Kidney epithelial cell (primary cell): ENCODE results near the gene CIB2. TPM values are rescaled to one million over a fixed set of nuclear protein-coding genes. Genes with fewer than 3 reads are reported as not detected.
"Not testable (repeated sequence)": the region's sequence is repeated elsewhere in the genome, so short reads cannot be mapped to it uniquely, and the experiment has no call there.

ENCODE experiments used
- DNase-seq: peaks from one replicate; pipeline ENCODE4 v3.0.0-alpha.2; 2010; ENCODE audit warnings: low read depth
- H3K27me3 ChIP-seq: 2 replicates; pipeline ENCODE4 v1.6.0; 2011; ENCODE audit warnings: low read length; ENCODE audit not compliant: control insufficient read depth, insufficient read depth
- H3K36me3 ChIP-seq: 2 replicates; pipeline ENCODE4 v1.5.1; 2011; ENCODE audit warnings: low read length; ENCODE audit not compliant: control insufficient read depth, insufficient read depth
- H3K4me3 ChIP-seq: 2 replicates; pipeline ENCODE4 v1.5.1; 2011; ENCODE audit warnings: low read depth, mild to moderate bottlenecking, control low read depth, low read length
- total RNA-seq: library from RNA; depleted of rRNA; stranded (reverse); fragments of >200 nt; gene quantifications from 2 replicates; pipeline ENCODE4 v1.2.3, GENCODE V29; 2015
- TF ChIP-seq, protein P1 (sequence below): IDR thresholded peaks from 2 replicates; pipeline ENCODE4 v1.5.1; 2011; ENCODE audit warnings: mild to moderate bottlenecking, moderate library complexity, low read length, control low read depth, inconsistent platforms; ENCODE audit not compliant: insufficient read depth, poor library complexity, severe bottlenecking

CIB2 gene
- total RNA-seq, 1 donor from 2014 or later = 16.3 TPM

DNA sequence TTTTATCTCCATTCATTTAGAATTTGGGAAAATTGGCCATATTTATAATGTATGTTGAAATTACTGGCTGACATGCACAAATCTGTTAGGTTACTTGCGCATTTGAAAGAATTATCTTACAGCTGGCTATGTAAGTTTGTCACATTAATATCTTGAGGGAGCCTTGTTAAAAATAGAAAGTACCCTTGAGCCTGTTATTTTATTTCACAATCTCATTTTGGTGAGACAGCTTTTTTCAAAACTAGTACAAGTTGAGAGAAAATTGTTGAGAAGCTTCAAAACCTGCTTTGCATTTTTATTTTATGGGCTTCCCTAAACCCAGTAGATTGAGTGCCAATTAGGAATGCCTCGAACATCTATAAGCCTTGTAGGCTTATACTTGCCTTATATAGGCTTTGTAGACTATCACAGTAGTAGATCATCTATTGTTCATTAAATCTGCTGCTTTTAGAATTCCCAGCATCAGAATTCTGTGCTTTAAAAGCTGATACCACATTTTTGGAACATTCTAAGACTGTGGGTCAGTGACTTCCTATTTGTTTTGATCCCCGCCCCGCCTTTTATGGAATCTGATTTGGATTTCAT lies 24.2 kb upstream of the CIB2 start:
- no peaks in the 10 kb centered on the region for H3K36me3 ChIP-seq
- no peak overlapping the region for H3K4me3 ChIP-seq
- no peaks in the 10 kb centered on the region for H3K27me3 ChIP-seq
- TF ChIP-seq, protein P1, sequence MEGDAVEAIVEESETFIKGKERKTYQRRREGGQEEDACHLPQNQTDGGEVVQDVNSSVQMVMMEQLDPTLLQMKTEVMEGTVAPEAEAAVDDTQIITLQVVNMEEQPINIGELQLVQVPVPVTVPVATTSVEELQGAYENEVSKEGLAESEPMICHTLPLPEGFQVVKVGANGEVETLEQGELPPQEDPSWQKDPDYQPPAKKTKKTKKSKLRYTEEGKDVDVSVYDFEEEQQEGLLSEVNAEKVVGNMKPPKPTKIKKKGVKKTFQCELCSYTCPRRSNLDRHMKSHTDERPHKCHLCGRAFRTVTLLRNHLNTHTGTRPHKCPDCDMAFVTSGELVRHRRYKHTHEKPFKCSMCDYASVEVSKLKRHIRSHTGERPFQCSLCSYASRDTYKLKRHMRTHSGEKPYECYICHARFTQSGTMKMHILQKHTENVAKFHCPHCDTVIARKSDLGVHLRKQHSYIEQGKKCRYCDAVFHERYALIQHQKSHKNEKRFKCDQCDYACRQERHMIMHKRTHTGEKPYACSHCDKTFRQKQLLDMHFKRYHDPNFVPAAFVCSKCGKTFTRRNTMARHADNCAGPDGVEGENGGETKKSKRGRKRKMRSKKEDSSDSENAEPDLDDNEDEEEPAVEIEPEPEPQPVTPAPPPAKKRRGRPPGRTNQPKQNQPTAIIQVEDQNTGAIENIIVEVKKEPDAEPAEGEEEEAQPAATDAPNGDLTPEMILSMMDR = no peak
- DNase-seq = no peak

- Histone ChIP-seq H3K4me3 (no peak overlapping the region), H3K36me3 (no peaks in the 10 kb centered on the region), H3K27me3 (no peaks in the 10 kb centered on the region)
- no peak for DNase-seq
- TF ChIP-seq, protein P1 = no peak
Measured at GRCh38 chr15:78154955-78155354, 23.7 kb upstream of the CIB2 start.

DNA sequence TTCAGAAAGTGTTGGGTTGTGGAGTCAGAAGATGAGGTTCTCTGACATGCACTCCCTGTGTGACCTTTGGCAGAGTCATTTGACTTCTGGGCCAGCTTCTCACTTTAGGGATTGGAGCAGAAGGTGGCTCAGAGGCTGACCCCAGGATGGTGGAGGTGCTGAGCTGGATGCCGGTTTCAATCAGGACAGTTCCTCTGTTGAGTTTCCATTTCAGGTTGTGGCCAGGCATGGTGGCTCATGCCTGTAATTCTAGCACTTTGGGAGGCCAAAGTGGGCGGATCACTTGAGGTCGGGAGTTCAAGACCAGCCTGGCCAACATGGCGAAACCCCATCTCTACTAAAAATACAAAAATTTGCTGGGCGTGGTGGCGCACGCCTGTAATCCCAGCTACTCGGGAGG lies 19.8 kb upstream of the CIB2 start:
- H3K36me3 ChIP-seq, H3K27me3 ChIP-seq, H3K4me3 ChIP-seq, DNase-seq: not testable (repeated sequence)

DNA sequence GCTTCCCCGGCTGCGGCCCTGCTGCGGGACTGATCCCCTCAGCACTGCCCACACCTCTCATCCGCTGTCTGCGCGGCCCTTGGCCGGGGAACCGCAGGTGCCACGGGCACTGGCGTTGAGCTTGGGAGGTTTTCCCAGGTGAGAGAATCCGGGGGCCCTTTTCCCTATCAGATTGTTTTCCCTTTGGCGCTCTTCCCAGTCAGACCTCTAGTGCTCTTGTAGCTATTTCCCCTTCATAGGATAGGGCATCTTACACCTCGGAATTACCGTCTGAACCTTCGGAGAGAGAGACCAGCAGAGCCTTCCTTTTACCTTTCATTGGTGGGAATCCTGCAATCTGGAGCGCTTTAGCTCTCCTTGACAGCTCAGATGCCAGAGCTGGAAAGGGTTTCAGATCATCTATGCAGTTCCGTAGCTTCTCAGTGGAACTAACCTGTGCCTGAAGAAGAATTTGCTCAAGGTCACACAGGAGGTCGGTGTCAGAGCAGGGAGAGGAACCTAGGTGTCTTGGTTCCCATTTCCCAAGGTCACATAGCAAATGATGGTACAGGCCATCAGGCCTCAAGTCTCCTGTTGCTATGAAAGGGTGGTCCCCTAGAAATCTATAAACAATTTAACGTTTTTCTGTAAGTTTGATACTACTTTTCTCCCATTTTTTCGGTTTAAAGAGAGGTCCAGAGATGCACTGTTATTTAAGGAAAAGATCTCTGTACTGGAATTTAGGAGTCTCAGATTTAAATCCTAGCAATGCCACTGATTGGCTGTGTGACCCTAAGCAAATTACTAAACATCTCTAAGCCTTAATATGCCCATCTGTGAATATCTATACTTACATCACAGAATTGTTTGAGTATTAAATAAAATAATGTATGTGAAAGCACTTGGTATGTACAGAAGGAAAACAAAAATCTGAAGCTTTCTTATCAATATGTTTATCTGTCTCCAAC lies 18.8 kb upstream of the CIB2 start:
- no peak for DNase-seq
- TF ChIP-seq, protein P1 = no peak
- no peaks in the 10 kb centered on the region for H3K27me3 ChIP-seq

DNA sequence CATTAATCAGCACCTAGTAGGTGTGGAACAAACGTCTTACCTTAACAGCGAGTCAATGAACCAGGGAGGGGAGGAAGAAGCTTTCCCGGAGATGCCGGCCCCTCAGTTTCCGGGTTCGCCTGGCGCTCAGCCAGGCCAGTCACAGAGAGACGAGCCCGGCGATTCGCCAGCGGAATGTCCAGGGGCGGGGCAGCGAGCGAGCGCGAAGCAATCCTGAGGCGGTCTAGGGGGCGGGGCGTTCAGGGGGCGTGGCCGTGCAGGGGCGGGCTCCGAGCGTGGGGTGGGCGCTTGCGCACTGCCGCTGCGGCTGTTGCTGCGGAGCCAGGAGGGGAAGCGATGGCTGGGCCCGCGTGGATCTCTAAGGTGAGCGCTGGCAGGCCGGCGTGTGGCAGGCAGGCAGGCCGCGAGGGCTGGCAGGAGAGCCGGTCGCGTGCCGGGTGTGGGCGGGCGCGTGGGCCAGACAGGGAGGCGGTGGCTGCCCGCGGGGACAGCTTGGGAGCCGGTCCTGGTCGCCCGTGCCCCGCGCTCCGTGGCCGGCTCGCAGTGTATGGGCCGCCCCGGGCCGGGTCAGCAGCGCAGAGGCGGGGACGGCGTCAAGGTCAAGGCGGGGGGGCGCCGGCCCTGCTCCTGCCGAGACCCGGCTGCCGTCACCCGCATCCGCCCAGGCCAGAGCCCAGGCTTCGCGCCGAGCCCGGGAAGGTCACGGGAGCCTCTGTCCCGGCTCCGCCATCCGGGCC lies 18.0 kb upstream of the CIB2 start, which contains the start of gene IDH3A:
Gene IDH3A, plus strand, starts transcription at position 295 of the 737 bp plus-strand sequence. Its CDS starts 42 bp downstream, at position 337.
- Histone ChIP-seq H3K36me3 (no peaks in the 10 kb centered on the region), H3K4me3 (peak within 1 kb of the TSS; percentile 60), H3K27me3 (no peaks in the 10 kb centered on the region)
- peak; percentile 65 for DNase-seq
- TF ChIP-seq, protein P1 = no peak

More for the DNA sequence above, 18.8 kb upstream of the CIB2 start:
- Histone ChIP-seq H3K4me3 (peak overlapping the region; percentile 60), H3K36me3 (no peaks in the 10 kb centered on the region)
